Breast epithelium (tissue), 4 donors: ENCODE data around the gene INHBB. TPM values are rescaled to one million over a fixed set of nuclear protein-coding genes. Genes with fewer than 3 reads are reported as not detected.

Experiments
- DNase-seq, 2 donors: peaks; one replicate each; pipeline ENCODE4 v3.0.0-alpha.2; 2019; ENCODE audit warnings: low spot score in 2 of 2
- H3K27ac ChIP-seq, 2 donors: fragments of 200-600 bp; sonication (generic) in 1 of 2; one replicate each; pipeline ENCODE4 v1.5.1; 2016 to 2019; ENCODE audit warnings: mild to moderate bottlenecking in 1 of 2
- H3K27me3 ChIP-seq, 2 donors: fragments of 200-600 bp; sonication (generic) in 1 of 2; one replicate each; pipeline versions ENCODE4 v1.5.1 to v1.6.0; 2017 to 2019; ENCODE audit warnings: control low read depth in 1 of 2, mild to moderate bottlenecking in 1 of 2
- H3K36me3 ChIP-seq: fragments of 200-600 bp; one replicate; pipeline ENCODE4 v1.5.1; 2019
- H3K4me1 ChIP-seq, 2 donors: fragments of 200-600 bp; sonication (generic); one replicate each; pipeline ENCODE4 v1.5.1; 2016 to 2019; ENCODE audit warnings: control low read depth in 1 of 2
- H3K4me3 ChIP-seq, 3 donors: fragments of 200-600 bp; sonication (generic); 1 replicate in 2 of 3; 2 replicates in 1 of 3; pipeline ENCODE4 v1.5.1; 2016 to 2019; ENCODE audit warnings: mild to moderate bottlenecking in 3 of 3, moderate library complexity in 2 of 3
- H3K9me3 ChIP-seq, 2 donors: fragments of 200-600 bp; sonication (generic) in 1 of 2; one replicate each; pipeline ENCODE4 v1.5.1; 2016 to 2019; ENCODE audit warnings: control low read depth in 1 of 2
- POLR2A ChIP-seq: fragments of 450-650 bp; IDR thresholded peaks from one replicate; pipeline ENCODE4 v1.6.1; 2016; ENCODE audit warnings: antibody characterized with exemption, mild to moderate bottlenecking, moderate library complexity
- POLR2AphosphoS5 ChIP-seq, 3 donors: sonication (generic); formaldehyde crosslinking; IDR thresholded peaks; one replicate each; pipeline ENCODE4 v1.6.1; 2017; ENCODE audit warnings: antibody characterized with exemption in 3 of 3
- intact Hi-C: fragments of 100-400 bp; cut with DNase I; formaldehyde crosslinking; loops from one replicate; pipeline ENCODE4 v1.15.1; 2023; ENCODE audit warnings: low total_unique reads
- total RNA-seq, 3 donors: library from RNA; depleted of rRNA; stranded (reverse); fragments of >200 nt; gene quantifications; one replicate each; pipeline ENCODE4 v1.1.0, GENCODE V29; 2016
- TF ChIP-seq, protein P1 (sequence below), 3 donors: fragments of 450-650 bp; IDR thresholded peaks; one replicate each; pipeline ENCODE4 v1.5.1; 2016 to 2017; ENCODE audit warnings: antibody characterized with exemption in 3 of 3, mild to moderate bottlenecking in 3 of 3, moderate library complexity in 3 of 3

Gene INHBB
- total RNA-seq, 3 donors from 2014 or later: 35.0 to 60.6 (median 42.3) TPM

DNA sequence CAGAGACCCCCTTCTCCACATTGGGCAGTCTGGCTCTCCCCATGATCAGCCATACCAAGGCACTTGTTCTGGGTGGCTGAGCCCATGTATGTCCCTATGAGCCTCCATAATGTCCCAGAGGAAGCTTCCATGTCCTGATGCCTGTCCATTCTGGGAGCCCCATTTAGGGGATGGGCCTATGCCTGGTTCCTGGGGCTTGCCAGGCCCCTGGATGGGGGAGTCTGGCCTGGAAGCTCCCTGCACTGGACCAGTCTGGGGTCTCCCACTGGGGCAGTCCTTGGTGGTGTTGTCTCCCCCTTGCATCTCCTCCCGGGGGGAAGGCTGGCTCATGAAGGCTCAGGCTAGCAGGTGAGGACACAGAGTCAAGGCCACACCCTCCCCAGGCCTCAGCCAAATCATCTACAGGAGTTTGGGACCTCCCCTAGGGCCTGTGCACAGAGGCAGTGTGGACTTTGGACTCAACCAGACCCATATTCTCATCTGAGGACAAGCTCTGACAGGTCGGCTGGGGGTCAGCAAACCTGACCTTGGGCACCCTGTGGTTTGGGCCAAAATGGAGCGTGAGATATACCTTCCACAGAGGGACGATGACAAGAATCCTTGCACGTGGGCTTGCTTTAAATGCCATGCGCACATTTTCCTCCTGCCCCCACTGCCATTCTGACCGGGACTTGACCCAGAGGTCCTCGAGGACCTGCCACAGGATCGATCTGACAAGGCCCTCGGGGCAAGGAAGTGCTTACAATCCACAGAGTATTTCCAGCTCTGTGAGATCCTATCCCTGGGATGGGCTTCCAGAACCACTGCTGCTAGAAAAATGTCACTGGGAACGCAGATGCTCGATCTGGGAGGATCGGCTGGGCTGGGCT lies 38.8 kb downstream of the INHBB start:
- TF ChIP-seq, protein P1, sequence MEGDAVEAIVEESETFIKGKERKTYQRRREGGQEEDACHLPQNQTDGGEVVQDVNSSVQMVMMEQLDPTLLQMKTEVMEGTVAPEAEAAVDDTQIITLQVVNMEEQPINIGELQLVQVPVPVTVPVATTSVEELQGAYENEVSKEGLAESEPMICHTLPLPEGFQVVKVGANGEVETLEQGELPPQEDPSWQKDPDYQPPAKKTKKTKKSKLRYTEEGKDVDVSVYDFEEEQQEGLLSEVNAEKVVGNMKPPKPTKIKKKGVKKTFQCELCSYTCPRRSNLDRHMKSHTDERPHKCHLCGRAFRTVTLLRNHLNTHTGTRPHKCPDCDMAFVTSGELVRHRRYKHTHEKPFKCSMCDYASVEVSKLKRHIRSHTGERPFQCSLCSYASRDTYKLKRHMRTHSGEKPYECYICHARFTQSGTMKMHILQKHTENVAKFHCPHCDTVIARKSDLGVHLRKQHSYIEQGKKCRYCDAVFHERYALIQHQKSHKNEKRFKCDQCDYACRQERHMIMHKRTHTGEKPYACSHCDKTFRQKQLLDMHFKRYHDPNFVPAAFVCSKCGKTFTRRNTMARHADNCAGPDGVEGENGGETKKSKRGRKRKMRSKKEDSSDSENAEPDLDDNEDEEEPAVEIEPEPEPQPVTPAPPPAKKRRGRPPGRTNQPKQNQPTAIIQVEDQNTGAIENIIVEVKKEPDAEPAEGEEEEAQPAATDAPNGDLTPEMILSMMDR (IDR thresholded peaks at IDR 0.05): no peak
- TF ChIP-seq POLR2AphosphoS5 (IDR thresholded peaks at IDR 0.05) (no peak), POLR2A (no peak)
- H3K4me1 ChIP-seq: no peaks in the 10 kb centered on the region
- no peaks in the 10 kb centered on the region for H3K36me3 ChIP-seq
- no peak overlapping the region for H3K27ac ChIP-seq
- no peak for DNase-seq
- no peak overlapping the region for H3K4me3 ChIP-seq
- intact Hi-C loops: no loop called here
- no peaks in the 10 kb centered on the region for H3K9me3 ChIP-seq
- no peaks in the 10 kb centered on the region for H3K27me3 ChIP-seq

DNA sequence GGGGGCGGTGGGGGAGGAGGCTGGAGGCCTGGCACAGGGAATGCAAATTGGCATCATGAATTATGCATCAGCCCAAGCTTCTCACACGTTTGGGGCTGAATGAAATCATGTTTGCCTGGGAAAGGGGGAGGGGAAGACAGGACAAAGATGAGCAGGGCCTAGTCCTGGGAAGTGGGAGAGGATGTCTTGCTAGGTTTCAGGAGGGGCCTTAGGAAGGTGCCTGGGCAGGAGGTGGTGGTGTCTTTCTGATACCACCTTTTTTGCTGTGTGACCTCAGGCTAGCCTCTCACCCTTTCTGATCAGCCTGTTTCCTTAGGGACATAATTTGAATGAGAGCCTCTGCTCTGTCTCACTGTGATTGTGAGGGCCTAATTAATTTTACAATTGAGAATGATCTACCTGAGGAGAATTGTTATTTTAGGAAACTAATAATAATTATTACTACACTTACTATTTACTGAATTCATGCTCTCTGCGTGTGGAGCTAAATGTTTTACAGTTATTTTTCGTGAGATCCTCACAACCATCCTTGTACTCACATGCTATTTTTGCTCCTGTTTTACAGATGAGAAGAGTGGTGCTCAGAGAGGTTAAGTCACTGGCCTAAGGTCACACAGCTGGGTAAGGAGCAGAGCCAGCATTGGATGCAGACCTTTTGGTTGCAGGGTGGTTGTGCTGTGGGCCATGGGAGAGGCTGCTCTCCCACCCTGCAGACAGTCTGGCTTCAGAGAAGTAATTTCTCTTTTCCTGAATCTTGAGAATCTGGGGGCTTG lies 39.6 kb downstream of the INHBB start:
- intact Hi-C loops: no loop called here
- no peaks in the 10 kb centered on the region for H3K27me3 ChIP-seq
- H3K9me3 ChIP-seq: no peaks in the 10 kb centered on the region
- no peaks in the 10 kb centered on the region for H3K36me3 ChIP-seq
- no peaks in the 10 kb centered on the region for H3K4me1 ChIP-seq
- no peak overlapping the region for H3K27ac ChIP-seq
- no peak for DNase-seq
- H3K4me3 ChIP-seq: no peak overlapping the region
- no peak for TF ChIP-seq POLR2A
- TF ChIP-seq, protein P1 (IDR thresholded peaks at IDR 0.05): no peak
- TF ChIP-seq POLR2AphosphoS5 (IDR thresholded peaks at IDR 0.05): no peak

DNA sequence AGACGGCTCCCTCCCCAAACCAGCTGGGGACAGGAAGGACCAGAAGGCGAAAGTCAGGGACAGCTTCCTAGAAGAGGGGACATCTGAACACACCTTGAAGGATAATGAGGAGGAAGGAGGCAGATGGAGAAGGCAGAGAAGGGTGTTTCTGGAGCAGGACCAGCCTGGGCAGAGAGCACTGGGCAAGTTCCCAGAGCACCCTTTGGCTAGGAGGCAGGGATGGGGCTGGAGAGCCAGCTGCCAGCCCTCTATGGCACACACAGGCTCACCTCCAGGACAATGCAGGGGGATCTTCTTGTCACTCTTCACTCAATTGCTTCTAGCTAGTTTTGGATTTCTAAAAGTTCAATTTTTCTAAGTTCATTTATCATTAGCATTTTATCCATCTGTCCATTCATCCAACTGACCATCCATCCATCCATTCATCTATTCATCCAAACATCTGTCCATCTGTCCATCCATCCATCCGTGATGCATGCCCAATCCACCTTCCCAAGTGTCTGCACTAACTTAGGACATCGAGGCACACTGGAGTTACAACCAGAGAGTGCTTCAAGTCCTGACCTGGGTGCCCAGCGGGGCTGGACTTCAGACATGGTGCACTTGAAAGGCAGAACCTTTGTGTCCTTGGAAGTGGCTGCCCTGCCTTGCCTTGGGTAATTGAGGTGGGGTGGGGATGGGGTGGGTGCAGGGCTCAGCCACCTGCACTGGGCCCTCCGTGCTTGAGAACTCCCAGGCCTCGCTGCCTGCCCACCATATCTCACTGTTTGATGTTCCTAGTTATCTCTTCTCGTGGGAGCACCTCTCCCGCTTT lies 42.5 kb downstream of the INHBB start:
- H3K27ac ChIP-seq: no peak overlapping the region
- TF ChIP-seq POLR2A (no peak), POLR2AphosphoS5 (IDR thresholded peaks at IDR 0.05) (no peak)
- TF ChIP-seq, protein P1 (IDR thresholded peaks at IDR 0.05): no peak
- no peak for DNase-seq

DNA sequence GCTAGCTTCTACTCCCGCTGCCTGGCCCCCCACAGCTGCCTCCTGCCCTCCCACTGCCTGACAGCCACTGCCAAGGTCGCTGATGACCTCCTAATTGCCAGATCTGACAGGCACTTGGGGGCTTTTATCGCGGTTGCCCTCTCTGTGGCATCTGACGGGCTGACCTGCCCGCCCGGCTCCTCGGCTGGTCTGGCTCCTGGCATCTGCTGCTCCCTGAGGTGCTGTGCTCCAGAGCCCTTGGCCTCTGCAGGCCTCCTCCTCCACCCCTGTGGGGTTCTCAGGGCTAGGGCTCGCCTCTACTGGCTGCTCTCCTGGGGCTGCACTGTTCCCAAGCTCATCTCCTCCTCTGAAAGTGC lies 43.1 kb downstream of the INHBB start:
- Histone ChIP-seq H3K4me1 (no peaks in the 10 kb centered on the region), H3K27me3 (no peaks in the 10 kb centered on the region), H3K4me3 (no peak overlapping the region), H3K36me3 (no peaks in the 10 kb centered on the region), H3K27ac (no peak overlapping the region), H3K9me3 (no peaks in the 10 kb centered on the region)
- no peak for TF ChIP-seq POLR2AphosphoS5 (IDR thresholded peaks at IDR 0.05)
- TF ChIP-seq, protein P1 (IDR thresholded peaks at IDR 0.05): no peak
- no peak for TF ChIP-seq POLR2A
- DNase-seq: peak in 1 of 2 donors; percentile 36
- intact Hi-C loops: no loop called here

More for the DNA sequence above, 42.5 kb downstream of the INHBB start:
- H3K27me3 ChIP-seq: no peaks in the 10 kb centered on the region
- intact Hi-C loops: no loop called here
- no peaks in the 10 kb centered on the region for H3K4me1 ChIP-seq
- H3K9me3 ChIP-seq: no peaks in the 10 kb centered on the region
- no peak overlapping the region for H3K4me3 ChIP-seq
- no peaks in the 10 kb centered on the region for H3K36me3 ChIP-seq
